Lower lobe of right lung (tissue), 2 donors: ENCODE data around the gene TMEM131. TPM values are rescaled to one million over a fixed set of nuclear protein-coding genes. Genes with fewer than 3 reads are reported as not detected.
A peak's percentile ranks its signal among the peaks of the same experiment; 100 is the strongest.

Experiments
- ATAC-seq, 2 donors: fragments of 200-7000 bp; cut with Tn5 transposase; one replicate each; pipeline ENCODE4 v1.9.1; 2020 to 2022; ENCODE audit warnings: mild to moderate bottlenecking in 2 of 2, moderate library complexity in 2 of 2
- DNase-seq: peaks from one replicate; pipeline ENCODE4 v3.0.0-alpha.2; 2020
- H3K27ac ChIP-seq: fragments of 200-600 bp; one replicate; pipeline ENCODE4 v1.8.0; 2022
- H3K27me3 ChIP-seq: fragments of 200-600 bp; one replicate; pipeline ENCODE4 v1.8.0; 2022; ENCODE audit warnings: low read depth
- H3K36me3 ChIP-seq: fragments of 200-600 bp; one replicate; pipeline ENCODE4 v1.8.0; 2022; ENCODE audit warnings: mild to moderate bottlenecking
- H3K4me1 ChIP-seq: fragments of 200-600 bp; one replicate; pipeline ENCODE4 v1.8.0; 2022
- H3K4me3 ChIP-seq: fragments of 200-600 bp; one replicate; pipeline ENCODE4 v1.8.0; 2022; ENCODE audit warnings: mild to moderate bottlenecking
- H3K9me3 ChIP-seq: fragments of 200-600 bp; one replicate; pipeline ENCODE4 v1.8.0; 2022
- intact Hi-C: fragments of 100-400 bp; cut with DNase I; formaldehyde crosslinking; loops from one replicate; pipeline ENCODE4 v1.11.0; 2022
- total RNA-seq: library from RNA; stranded (reverse); fragmentation: NEBNext Ultra II Directional; extraction: Animal tissue kit (Norgen Biotek cat#: 25700); gene quantifications from one replicate; pipeline ENCODE4 v1.2.1, GENCODE V29; 2021
- TF ChIP-seq, protein P1 (sequence below): fragments of 200-600 bp; IDR thresholded peaks from one replicate; pipeline ENCODE4 v1.8.0; 2022; ENCODE audit warnings: antibody characterized with exemption, mild to moderate bottlenecking
- donor health status: DM: no; HTN: yes; CAD: no; lungs with severe emphysema.

Gene TMEM131
- total RNA-seq, 1 donor from 2014 or later = 42.2 TPM

DNA sequence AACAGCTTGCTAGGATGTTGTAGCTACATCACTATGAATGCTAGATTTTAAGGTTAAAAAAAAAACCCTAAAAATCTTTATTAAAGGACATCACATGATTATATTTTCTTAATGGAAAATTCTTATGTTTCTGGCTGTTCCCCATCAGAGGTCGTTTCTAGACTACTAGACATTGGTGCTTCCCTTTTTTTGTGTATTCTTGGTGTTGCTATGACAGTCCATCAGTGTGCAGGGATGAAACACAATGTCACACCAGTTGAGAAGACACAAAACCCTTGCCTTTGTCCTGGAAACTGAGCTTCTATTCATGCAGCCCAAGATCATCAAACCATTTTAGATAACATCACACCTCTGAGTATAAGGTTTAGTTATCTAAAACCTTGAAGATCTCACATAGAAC is 19.9 kb upstream of the TMEM131 start:
- ATAC-seq (no peak), DNase-seq (no peak)
- Histone ChIP-seq H3K9me3 (no peaks in the 10 kb centered on the region), H3K4me1 (peaks cover 7% of the 10 kb centered on the region), H3K36me3 (no peaks in the 10 kb centered on the region), H3K4me3 (no peak overlapping the region), H3K27ac (no peak overlapping the region), H3K27me3 (no peaks in the 10 kb centered on the region)
- intact Hi-C loops = no loop called here
- TF ChIP-seq, protein P1, sequence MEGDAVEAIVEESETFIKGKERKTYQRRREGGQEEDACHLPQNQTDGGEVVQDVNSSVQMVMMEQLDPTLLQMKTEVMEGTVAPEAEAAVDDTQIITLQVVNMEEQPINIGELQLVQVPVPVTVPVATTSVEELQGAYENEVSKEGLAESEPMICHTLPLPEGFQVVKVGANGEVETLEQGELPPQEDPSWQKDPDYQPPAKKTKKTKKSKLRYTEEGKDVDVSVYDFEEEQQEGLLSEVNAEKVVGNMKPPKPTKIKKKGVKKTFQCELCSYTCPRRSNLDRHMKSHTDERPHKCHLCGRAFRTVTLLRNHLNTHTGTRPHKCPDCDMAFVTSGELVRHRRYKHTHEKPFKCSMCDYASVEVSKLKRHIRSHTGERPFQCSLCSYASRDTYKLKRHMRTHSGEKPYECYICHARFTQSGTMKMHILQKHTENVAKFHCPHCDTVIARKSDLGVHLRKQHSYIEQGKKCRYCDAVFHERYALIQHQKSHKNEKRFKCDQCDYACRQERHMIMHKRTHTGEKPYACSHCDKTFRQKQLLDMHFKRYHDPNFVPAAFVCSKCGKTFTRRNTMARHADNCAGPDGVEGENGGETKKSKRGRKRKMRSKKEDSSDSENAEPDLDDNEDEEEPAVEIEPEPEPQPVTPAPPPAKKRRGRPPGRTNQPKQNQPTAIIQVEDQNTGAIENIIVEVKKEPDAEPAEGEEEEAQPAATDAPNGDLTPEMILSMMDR = no peak

DNA sequence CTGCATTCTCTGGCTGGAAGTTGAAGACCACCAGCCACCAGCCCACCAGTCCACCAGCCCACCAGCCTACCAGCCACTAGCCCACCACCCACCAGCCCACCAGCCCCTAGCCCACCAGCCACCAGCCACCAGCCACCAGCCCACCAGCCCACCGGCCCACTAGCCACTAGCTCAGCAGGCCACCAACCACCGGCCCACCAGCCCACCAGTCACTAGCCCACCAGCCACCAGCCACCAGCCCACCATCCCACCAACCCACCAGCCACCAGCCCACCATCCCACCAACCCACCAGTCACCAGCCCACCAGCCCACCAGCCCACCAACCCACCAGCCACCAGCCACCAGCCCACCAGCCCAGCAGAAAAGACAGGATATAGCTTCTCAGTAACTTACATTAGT is 18.6 kb upstream of the TMEM131 start:
- Histone ChIP-seq H3K4me1 (peaks cover 14% of the 10 kb centered on the region), H3K9me3 (no peaks in the 10 kb centered on the region), H3K36me3 (no peaks in the 10 kb centered on the region), H3K27me3 (no peaks in the 10 kb centered on the region), H3K4me3 (no peak overlapping the region), H3K27ac (no peak overlapping the region)
- TF ChIP-seq, protein P1 = no peak
- ATAC-seq (no peak), DNase-seq (no peak)
- intact Hi-C loops = no loop called here

DNA sequence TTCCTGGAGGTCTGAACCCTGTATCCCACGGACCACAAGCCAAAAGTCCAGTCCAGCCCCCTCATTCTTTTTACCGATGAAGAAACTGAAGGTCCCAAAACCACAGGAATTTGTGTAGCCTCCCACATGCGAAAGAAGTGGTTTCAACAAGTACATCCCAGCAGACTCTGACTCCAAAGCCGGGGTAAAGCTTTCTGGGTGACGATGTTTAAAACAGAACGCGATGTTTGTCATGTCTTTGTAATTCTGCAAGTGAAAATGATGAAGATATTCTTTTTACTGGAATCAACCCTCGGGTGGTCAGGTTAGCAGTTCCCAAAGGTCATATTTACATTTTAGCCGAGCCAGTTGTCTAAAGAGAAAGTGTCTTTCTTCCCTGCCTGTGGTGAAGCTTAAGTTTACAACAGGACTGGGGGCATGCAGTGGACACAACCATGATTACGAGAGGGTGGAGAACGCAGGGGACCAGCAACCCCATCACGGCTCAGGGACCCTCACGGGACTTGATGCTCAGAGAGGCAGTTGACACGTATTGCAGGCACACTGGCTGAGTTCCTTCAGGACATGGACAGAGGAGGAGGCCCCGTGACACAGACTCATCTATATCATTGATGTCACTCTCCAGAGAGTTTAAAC is 17.8 kb upstream of the TMEM131 start:
- ATAC-seq (peak in 1 of 2 donors; percentile 38), DNase-seq (no peak)
- no peak overlapping the region for H3K27ac ChIP-seq
- H3K9me3 ChIP-seq = no peaks in the 10 kb centered on the region
- H3K4me3 ChIP-seq = no peak overlapping the region
- no peaks in the 10 kb centered on the region for H3K36me3 ChIP-seq
- intact Hi-C loops = no loop called here
- no peaks in the 10 kb centered on the region for H3K27me3 ChIP-seq
- TF ChIP-seq, protein P1 = no peak
- H3K4me1 ChIP-seq = peaks cover 14% of the 10 kb centered on the region

DNA sequence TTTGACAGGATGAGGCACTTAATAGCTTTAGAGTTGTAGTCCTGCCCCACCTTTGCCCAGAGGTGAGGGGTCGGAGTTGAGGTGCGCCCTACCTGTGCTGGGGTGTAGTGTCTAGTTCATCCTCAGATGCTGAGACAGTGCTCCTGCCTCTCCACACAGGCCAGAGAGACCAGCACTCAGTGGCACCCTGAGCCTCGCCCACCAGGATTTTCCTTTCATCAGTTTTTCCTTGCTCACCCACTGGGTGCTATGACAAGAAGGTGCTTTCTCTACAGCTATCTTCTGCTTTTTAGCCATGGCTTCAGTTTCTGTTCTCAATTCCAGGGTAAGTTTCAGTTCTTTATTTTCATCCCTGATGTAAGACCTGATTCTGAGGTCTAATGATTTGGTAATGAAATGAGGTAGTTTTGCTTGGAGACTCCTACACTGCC is 16.8 kb upstream of the TMEM131 start:
- TF ChIP-seq, protein P1 = no peak
- H3K9me3 ChIP-seq = no peaks in the 10 kb centered on the region
- DNase-seq (no peak), ATAC-seq (peak; percentile 71 to 74)
- H3K4me3 ChIP-seq = no peak overlapping the region
- H3K4me1 ChIP-seq = peaks cover 14% of the 10 kb centered on the region
- no peak overlapping the region for H3K27ac ChIP-seq
- no peaks in the 10 kb centered on the region for H3K27me3 ChIP-seq
- no peaks in the 10 kb centered on the region for H3K36me3 ChIP-seq
- intact Hi-C loops = no loop called here

DNA sequence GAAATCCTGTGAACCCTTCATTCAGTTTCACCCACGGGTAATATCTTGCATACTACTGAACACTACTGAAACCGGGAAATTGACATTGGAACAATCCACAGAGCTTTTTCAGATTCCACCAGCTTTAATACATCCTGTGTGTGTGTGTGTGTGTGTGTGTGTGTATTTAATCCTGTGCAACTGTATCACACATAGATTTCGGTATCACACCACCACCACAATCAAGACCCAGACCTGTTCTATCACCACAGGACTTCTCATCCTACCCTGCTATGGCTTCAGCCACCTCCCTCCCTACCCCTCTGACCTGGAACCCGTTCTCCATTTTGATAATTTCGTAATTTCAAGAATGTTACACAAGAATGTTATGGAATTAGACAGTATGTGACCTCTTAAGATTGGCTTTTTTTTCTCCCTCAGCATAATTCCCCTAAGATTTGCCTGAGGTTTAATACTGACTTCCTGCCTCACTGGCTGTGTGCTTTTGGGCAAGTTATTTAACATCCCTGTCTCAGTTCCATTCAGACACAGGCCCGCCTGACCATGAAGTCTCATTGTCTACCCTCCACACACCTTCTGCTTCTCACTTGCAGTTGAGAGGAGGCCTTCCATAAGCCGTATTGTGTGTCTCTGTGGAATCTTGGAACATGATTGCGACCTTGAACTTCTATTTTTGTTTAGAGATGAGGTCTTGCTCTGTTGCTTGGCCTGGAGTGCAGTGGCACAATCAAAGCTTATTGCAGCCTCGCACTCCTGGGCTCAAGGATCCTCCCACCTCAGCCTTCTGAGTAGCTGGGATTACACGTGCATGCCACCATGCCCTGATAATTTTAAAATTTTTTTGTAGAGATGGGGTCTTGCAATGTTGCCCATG is 14.4 kb upstream of the TMEM131 start:
- DNase-seq = no peak
- TF ChIP-seq, protein P1 = no peak
- H3K36me3 ChIP-seq = no peaks in the 10 kb centered on the region
- no peak overlapping the region for H3K27ac ChIP-seq
- no peaks in the 10 kb centered on the region for H3K27me3 ChIP-seq
- peaks cover 14% of the 10 kb centered on the region for H3K4me1 ChIP-seq
- no peak for ATAC-seq
- no peak overlapping the region for H3K4me3 ChIP-seq
- no peaks in the 10 kb centered on the region for H3K9me3 ChIP-seq
- intact Hi-C loops = no loop called here
